GM20000 (cell line): ENCODE results near the gene NEK6.

Experiments
- DNase-seq: peaks from one replicate; pipeline ENCODE4 v3.0.0; 2012; ENCODE audit warnings: low spot score
- CTCF ChIP-seq: IDR thresholded peaks from 2 replicates; pipeline ENCODE4 v1.5.1; 2012; ENCODE audit warnings: mild to moderate bottlenecking, control low read depth; ENCODE audit errors: extremely low read depth, missing control alignments

Gene NEK6

GRCh38 chr9:124335320-124335707 lies 77.6 kb downstream of the NEK6 start:
- no peak for DNase-seq
- no peak for TF ChIP-seq CTCF

- TF ChIP-seq CTCF: no peak
- no peak for DNase-seq
Observed at GRCh38 chr9:124337562-124337961, 79.8 kb downstream of the NEK6 start.

- TF ChIP-seq CTCF: no peak
- no peak for DNase-seq
Observed at GRCh38 chr9:124339603-124340146, 81.9 kb downstream of the NEK6 start.

GRCh38 chr9:124340219-124341069 lies 82.7 kb downstream of the NEK6 start:
- TF ChIP-seq CTCF: no peak

GRCh38 chr9:124341455-124342170 lies 83.9 kb downstream of the NEK6 start:
- no peak for DNase-seq
- no peak for TF ChIP-seq CTCF

More at GRCh38 chr9:124340219-124341069, 82.7 kb downstream of the NEK6 start:
- no peak for DNase-seq

- no peak for TF ChIP-seq CTCF
- no peak for DNase-seq
Observed at GRCh38 chr9:124342402-124342775, 84.6 kb downstream of the NEK6 start.
